CD14-positive monocyte (primary cell): ENCODE results near the gene FKBP6. TPM values are rescaled to one million over a fixed set of nuclear protein-coding genes. Genes with fewer than 3 reads are reported as not detected.

Source experiments
- DNase-seq, 3 donors: peaks; one replicate each; pipeline ENCODE4 v3.0.0-alpha.2; 2011 to 2022
- H2AFZ ChIP-seq: 2 replicates; pipeline ENCODE4 v1.6.0; 2012; ENCODE audit warnings: mild to moderate bottlenecking, low read depth, low read length, inconsistent platforms; ENCODE audit not compliant: insufficient read depth, poor library complexity, severe bottlenecking
- H3K27ac ChIP-seq, 2 donors: 1 replicate in 1 of 2; 2 replicates in 1 of 2; pipeline ENCODE4 v1.5.1; 2012 to 2013; ENCODE audit warnings: low read length in 2 of 2, control low read depth in 1 of 2, inconsistent platforms in 1 of 2, low read depth in 1 of 2, mild to moderate bottlenecking in 1 of 2
- H3K27me3 ChIP-seq, 2 donors: one replicate each; pipeline versions ENCODE4 v1.6.0 to v1.6.1; 2011 to 2013; ENCODE audit warnings: low read length in 2 of 2; ENCODE audit not compliant: control insufficient read depth in 2 of 2, insufficient read depth in 2 of 2
- H3K36me3 ChIP-seq, 2 donors: replicated peaks in 1 of 2; 1 replicate in 1 of 2; 2 replicates in 1 of 2; pipeline versions ENCODE4 v1.5.1 to v1.6.1; 2012 to 2013; ENCODE audit warnings: low read length in 2 of 2, control low read depth in 1 of 2, inconsistent platforms in 1 of 2, mild to moderate bottlenecking in 1 of 2; ENCODE audit not compliant: insufficient read depth in 2 of 2, control insufficient read depth in 1 of 2
- H3K4me1 ChIP-seq, 2 donors: 1 replicate in 1 of 2; 2 replicates in 1 of 2; pipeline versions ENCODE4 v1.5.1 to v1.6.1; 2012 to 2013; ENCODE audit warnings: low read length in 2 of 2, control low read depth in 1 of 2, inconsistent platforms in 1 of 2, mild to moderate bottlenecking in 1 of 2, moderate library complexity in 1 of 2; ENCODE audit not compliant: insufficient read depth in 2 of 2, control insufficient read depth in 1 of 2
- H3K4me2 ChIP-seq: replicated peaks from 2 replicates; pipeline ENCODE3; 2012; ENCODE audit warnings: low read length, moderate library complexity, mild to moderate bottlenecking; ENCODE audit not compliant: poor library complexity, severe bottlenecking; ENCODE audit errors: extremely low read depth
- H3K4me3 ChIP-seq, 3 experiments: fragments of 200-600 bp in 1 of 3; sonication (generic) in 1 of 3; replicated peaks in 1 of 3; 1 replicate in 2 of 3; 2 replicates in 1 of 3; pipeline ENCODE4 v1.5.1; 2011 to 2013; ENCODE audit warnings: low read length in 3 of 3, mild to moderate bottlenecking in 3 of 3, control low read depth in 2 of 3, low read depth in 2 of 3, inconsistent platforms in 1 of 3, moderate library complexity in 1 of 3
- H3K79me2 ChIP-seq: 2 replicates; pipeline ENCODE4 v1.6.0; 2012; ENCODE audit warnings: mild to moderate bottlenecking, control low read depth, inconsistent platforms, low read length, moderate library complexity; ENCODE audit not compliant: insufficient read depth
- H3K9ac ChIP-seq: 2 replicates; pipeline ENCODE4 v1.6.0; 2017; ENCODE audit warnings: low read length, mild to moderate bottlenecking; ENCODE audit not compliant: insufficient read depth, poor library complexity, severe bottlenecking
- H3K9me3 ChIP-seq, 2 donors: replicated peaks in 1 of 2; 1 replicate in 1 of 2; 2 replicates in 1 of 2; pipeline versions ENCODE4 v1.5.1 to v1.6.1; 2012 to 2013; ENCODE audit warnings: low read length in 2 of 2, control low read depth in 1 of 2; ENCODE audit not compliant: control insufficient read depth in 1 of 2, insufficient read depth in 1 of 2
- H4K20me1 ChIP-seq: 2 replicates; pipeline ENCODE4 v1.6.0; 2012; ENCODE audit warnings: mild to moderate bottlenecking, low read length, control low read depth, moderate library complexity; ENCODE audit not compliant: insufficient read depth
- H3K27ac Mint-ChIP-seq, 7 donors: one replicate each; pipeline ENCODE4 v1.8.0; 2020; ENCODE audit warnings: mild to moderate bottlenecking in 7 of 7, mixed read lengths in 7 of 7, moderate library complexity in 6 of 7, inconsistent platforms in 2 of 7
- H3K27me3 Mint-ChIP-seq, 3 donors: one replicate each; pipeline ENCODE4 v1.8.0; 2021 to 2022; ENCODE audit warnings: low read depth in 3 of 3, mild to moderate bottlenecking in 3 of 3, mixed read lengths in 3 of 3, moderate library complexity in 3 of 3, inconsistent platforms in 1 of 3
- H3K36me3 Mint-ChIP-seq, 2 donors: one replicate each; pipeline ENCODE4 v1.8.0; 2020; ENCODE audit warnings: mixed read lengths in 2 of 2, inconsistent platforms in 1 of 2, mild to moderate bottlenecking in 1 of 2
- H3K4me1 Mint-ChIP-seq: one replicate; pipeline ENCODE4 v1.8.0; 2020; ENCODE audit warnings: mild to moderate bottlenecking, mixed read lengths
- H3K4me3 Mint-ChIP-seq, 2 donors: one replicate each; pipeline ENCODE4 v1.8.0; 2020; ENCODE audit warnings: mild to moderate bottlenecking in 2 of 2, mixed read lengths in 2 of 2, moderate library complexity in 1 of 2
- H3K9me3 Mint-ChIP-seq, 7 donors: one replicate each; pipeline ENCODE4 v1.8.0; 2020 to 2022; ENCODE audit warnings: mixed read lengths in 7 of 7, mild to moderate bottlenecking in 6 of 7, moderate library complexity in 6 of 7, inconsistent platforms in 2 of 7
- CTCF ChIP-seq: fragments of 200-600 bp; IDR thresholded peaks from one replicate; pipeline ENCODE4 v1.8.0; 2022; ENCODE audit warnings: antibody characterized with exemption, mild to moderate bottlenecking
- WGBS: methylation state at CpG from one replicate; pipeline ENCODE4 v1.1.5; 2013; ENCODE audit warnings: missing lambda C conversion rate; ENCODE audit not compliant: insufficient coverage; 5-methylcytosine and 5-hydroxymethylcytosine counted together
- intact Hi-C, 2 donors: fragments of 100-400 bp; cut with micrococcal nuclease; formaldehyde crosslinking; loops; one replicate each; pipeline versions ENCODE4 v1.15.0 to v1.15.1; 2023
- polyA plus RNA-seq, 3 donors: library from polyadenylated mRNA; depleted of rRNA in 1 of 3; unstranded in 2 of 3; stranded (reverse) in 1 of 3; fragments of 300-500 nt in 2 of 3; fragments of >200 nt in 1 of 3; fragmentation: Illumina TruSeq in 2 of 3; gene quantifications; 1 replicate in 2 of 3; 2 replicates in 1 of 3; pipeline ENCODE4 v1.2.3, GENCODE V29; 2012 to 2021

The FKBP6 gene
- polyA plus RNA-seq, 3 donors, result 0.17 TPM; not detected in 2

- H3K4me3 ChIP-seq, result no peak overlapping the region
- H3K9me3 ChIP-seq, result no peaks in the 10 kb centered on the region
- H3K4me1 ChIP-seq, result peaks cover 14 to 15% of the 10 kb centered on the region in 2 donors
- H3K27me3 ChIP-seq, result no peaks in the 10 kb centered on the region
- peaks cover 20% of the 10 kb centered on the region for H3K4me1 Mint-ChIP-seq
- no peak overlapping the region for H3K9ac ChIP-seq
- no peak overlapping the region for H3K4me3 Mint-ChIP-seq
- DNase-seq, result no peak
- H3K27ac Mint-ChIP-seq, result peak overlapping the region in 1 of 7 donors; percentile 54
- TF ChIP-seq CTCF, result no peak
- no peak overlapping the region for H3K27ac ChIP-seq
- H3K4me2 ChIP-seq, result no peak overlapping the region
- WGBS, result 73% methylated on average over 10 of the region's 11 CpGs
- H4K20me1 ChIP-seq, result no peaks in the 10 kb centered on the region
- no peaks in the 10 kb centered on the region for H3K79me2 ChIP-seq
- H3K36me3 Mint-ChIP-seq, result no peaks in the 10 kb centered on the region
- H3K27me3 Mint-ChIP-seq, result peaks cover 3 to 10% (median 3%) of the 10 kb centered on the region in 3 donors
- peaks cover 0 to 2% (median 0%) of the 10 kb centered on the region in 7 donors for H3K9me3 Mint-ChIP-seq
- H3K36me3 ChIP-seq, result no peaks in the 10 kb centered on the region
- intact Hi-C loops, result no loop called here
- no peak overlapping the region for H2AFZ ChIP-seq
Observed at GRCh38 chr7:73369009-73369408, 41.0 kb downstream of the FKBP6 start.

GRCh38 chr7:73369622-73370021, 41.7 kb downstream of the FKBP6 start:
- no peak for DNase-seq
- TF ChIP-seq CTCF, result no peak
- WGBS, result 100% methylated on average over 2 of the region's 9 CpGs
- no peak overlapping the region for H3K27ac ChIP-seq
- no peak overlapping the region for H3K4me3 ChIP-seq
- H2AFZ ChIP-seq, result no peak overlapping the region
- Mint-ChIP-seq H3K36me3 (no peaks in the 10 kb centered on the region), H3K27me3 (peaks cover 3 to 10% (median 3%) of the 10 kb centered on the region in 3 donors), H3K4me3 (no peak overlapping the region), H3K4me1 (peaks cover 20% of the 10 kb centered on the region), H3K27ac (no peak overlapping the region), H3K9me3 (peaks cover 0 to 2% (median 0%) of the 10 kb centered on the region in 7 donors)
- H3K27me3 ChIP-seq, result no peaks in the 10 kb centered on the region
- H3K9me3 ChIP-seq, result no peaks in the 10 kb centered on the region
- no peak overlapping the region for H3K4me2 ChIP-seq
- H3K9ac ChIP-seq, result no peak overlapping the region
- H4K20me1 ChIP-seq, result no peaks in the 10 kb centered on the region
- peaks cover 14 to 15% of the 10 kb centered on the region in 2 donors for H3K4me1 ChIP-seq
- no peaks in the 10 kb centered on the region for H3K79me2 ChIP-seq
- intact Hi-C loops, result no loop called here
- H3K36me3 ChIP-seq, result no peaks in the 10 kb centered on the region
